Endothelial cell of hepatic sinusoid (primary cell): ENCODE data around the gene CDT1.

Source experiments
- in situ Hi-C: cut with HindIII; loops from 2 replicates; pipeline ENCODE4 v1.10.0; 2017; ENCODE audit warnings: low sequenced_read_pairs

Gene CDT1

DNA sequence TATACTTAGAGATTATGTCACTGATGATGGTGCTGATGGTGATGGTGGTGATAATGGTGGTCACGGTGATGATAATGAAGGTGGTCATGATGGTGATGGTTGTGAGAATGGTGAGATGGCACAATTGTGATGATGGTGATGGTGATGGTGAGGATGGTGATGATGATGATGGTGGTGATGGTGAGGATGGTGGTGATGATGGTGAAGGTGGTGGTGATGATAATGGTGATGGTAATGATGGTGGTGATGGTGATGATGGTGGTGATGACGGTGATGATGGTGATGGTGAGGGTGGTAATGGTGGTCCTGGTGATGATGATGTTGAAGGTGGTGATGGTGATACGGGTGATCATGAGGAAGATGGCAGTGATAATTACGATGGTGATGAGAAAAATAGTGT lies 5.5 kb upstream of the CDT1 start:
- in situ Hi-C loops = no loop called here

DNA sequence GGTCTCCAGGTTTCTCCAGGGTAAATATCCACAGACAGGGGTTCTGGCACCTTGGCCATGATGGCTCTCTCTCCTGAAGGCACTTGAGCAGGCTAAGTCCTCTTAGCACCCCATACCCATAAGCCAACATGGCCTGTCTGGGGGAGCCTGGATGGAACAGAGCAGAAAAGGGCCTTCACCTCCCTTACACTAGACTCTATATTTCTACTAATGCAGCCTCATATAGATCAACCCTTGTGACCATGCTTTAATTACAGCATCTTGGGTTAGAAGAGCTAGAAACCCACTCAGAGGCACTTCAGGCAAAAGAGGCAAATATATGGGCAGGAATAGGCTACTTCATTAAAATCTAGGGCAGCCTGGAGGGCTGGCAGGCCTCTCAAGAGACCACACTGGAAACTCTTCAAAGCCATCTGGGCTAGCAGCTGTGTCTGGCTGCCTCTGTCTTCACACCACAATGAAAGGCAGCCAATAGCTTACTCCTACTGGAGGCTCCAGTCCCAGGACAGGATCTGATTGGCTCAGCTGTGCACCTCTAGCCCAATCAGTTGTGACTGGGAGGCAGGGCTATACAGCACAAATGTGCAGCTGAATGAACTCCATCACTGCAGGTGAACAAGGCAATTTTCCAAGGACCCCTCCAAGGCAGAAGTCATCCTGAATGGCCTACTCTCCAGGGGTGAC lies 4.7 kb upstream of the CDT1 start:
- in situ Hi-C loops = no loop called here

DNA sequence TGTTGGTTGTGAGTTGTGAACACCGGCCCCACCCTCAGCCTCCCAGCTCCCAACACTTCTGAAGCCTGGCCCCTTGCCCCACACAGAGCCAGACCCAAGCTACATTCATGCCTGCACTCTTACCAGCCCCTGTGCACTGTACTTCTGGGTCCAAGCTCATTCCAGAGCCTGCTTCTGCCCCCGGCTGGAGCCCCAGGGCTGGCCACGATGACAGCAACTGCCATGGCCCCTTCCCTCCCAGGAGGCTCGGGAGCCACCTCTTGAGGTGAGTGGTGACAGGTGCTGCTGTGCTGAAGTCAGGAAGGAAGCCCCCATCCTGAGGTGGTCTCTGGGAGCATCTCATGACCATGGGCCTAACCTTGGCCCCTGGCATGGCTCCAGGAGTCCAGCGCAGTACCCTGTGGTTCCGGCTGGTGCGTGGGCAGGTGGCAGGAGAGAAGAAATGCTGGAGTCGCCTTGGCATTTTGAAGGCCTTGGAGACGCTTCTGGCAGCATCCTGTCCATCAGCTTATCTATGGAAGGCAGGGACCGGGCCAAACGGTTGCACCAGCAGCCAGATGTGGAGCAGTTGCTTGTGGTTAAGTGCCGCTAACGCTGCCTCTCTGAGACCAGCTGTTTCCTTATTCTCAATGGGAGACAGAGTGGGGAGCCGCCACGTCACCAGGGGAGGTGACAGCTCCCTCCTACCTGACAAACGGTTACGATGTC lies 3.9 kb upstream of the CDT1 start:
- in situ Hi-C loops = no loop called here

DNA sequence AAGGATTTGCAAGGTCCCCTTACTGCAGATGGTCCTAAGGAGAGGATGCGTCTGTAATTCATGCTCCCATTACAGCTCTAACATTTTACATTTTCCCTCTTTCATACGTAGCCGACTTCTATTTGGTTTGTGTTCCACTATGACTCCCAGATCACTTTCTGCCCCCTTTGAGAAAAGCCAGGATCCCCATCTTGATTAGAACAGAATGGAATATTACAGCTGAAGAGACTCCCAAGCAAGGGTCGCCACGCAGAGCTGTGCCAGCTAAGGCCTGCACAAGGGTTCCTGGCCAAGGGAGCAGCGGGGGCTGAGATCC lies 3.4 kb upstream of the CDT1 start:
- in situ Hi-C loops = no loop called here

GRCh38 chr16:88804173-88804551 lies 573 bp downstream of the CDT1 start:
- in situ Hi-C loops = no loop called here

GRCh38 chr16:88804552-88805339 lies 1.2 kb downstream of the CDT1 start:
- in situ Hi-C loops = no loop called here

GRCh38 chr16:88805340-88805715 lies 1.7 kb downstream of the CDT1 start:
- in situ Hi-C loops = no loop called here

GRCh38 chr16:88805887-88806393 lies 2.4 kb downstream of the CDT1 start:
- in situ Hi-C loops = no loop called here

DNA sequence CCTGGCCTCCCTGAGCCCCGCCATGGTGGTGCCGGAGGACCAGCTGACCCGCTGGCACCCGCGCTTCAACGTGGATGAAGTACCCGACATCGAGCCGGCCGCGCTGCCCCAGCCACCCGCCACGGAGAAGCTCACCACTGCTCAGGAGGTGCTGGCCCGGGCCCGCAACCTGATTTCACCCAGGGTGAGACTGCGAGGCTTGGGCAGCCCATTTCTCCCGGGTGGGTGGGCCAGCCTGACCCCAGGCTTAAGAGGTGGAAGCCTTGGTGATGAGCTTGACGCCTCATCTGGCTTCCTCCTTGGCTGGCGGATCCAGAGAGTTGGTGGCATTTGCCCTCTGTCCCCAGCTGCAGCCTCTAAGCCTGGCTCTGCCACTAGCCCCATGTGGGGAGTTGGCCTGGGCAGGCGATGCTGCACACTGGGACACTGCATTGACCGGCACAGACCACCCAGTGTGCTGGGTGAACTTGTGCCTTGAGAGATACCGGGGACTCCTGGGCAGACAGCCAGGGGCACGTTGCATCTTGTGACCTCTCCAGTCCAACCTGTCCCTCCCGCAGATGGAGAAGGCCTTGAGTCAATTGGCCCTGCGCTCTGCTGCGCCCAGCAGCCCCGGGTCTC lies 3.0 kb downstream of the CDT1 start:
- in situ Hi-C loops = no loop called here

- in situ Hi-C loops = no loop called here
These were observed 3.6 kb downstream of the CDT1 start for GRCh38 chr16:88807142-88807625.

GRCh38 chr16:88807626-88808453 lies 4.3 kb downstream of the CDT1 start:
- in situ Hi-C loops = no loop called here

DNA sequence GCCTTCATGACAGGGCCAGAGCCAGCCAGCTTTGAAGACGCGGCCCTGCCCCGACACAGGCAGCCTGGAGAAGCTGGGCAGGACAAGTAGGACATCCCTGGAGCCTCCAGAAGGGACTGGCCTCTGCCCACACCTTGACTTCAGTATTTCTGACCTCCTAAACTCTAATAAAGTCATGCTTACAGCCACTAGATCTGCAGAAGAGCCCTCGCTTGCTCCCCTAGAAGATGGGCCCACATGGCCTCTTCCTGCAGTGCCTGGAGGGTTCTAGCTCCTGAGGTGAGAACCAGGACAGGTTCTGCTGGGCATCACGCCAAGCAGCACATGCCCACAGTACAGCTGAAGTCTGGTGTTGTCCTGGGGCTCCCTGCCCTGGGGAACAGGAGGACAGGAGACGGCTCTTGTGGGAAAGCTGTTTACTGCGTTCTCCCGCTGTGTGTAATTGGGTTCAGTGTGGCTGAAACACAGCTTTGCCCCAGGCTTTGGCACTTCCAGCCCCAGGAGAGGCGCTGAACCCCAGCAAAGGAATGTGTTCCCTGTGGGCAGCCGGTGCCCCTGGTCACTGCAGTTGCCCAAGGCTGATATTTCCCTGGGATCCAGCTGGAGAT lies 5.6 kb downstream of the CDT1 start:
- in situ Hi-C loops = no loop called here

DNA sequence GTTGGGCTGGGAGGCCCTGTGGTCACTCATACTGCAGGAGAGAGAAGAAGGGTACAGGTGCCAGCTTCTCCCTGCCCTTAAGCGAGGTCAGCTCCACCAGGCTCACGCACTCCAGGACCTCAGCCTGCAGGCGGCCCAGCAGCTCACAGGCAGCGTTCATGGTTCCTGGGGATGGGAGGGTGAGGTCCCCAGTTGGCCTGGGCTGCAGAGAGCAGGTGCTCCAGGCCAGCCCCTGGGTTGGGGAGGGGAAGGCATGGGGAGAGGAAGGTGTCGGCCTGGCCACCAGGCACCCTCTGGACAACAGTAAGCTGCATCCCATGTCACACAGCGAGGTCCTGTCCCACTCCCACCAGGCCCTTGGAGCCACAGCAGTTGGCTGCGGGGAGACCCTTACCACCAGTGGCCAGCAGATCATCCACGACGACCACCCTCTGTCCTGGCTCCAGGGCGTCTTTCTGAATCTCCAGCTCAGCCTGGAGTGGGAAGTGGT lies 6.1 kb downstream of the CDT1 start:
- in situ Hi-C loops = no loop called here

- in situ Hi-C loops = no loop called here
These were observed 6.8 kb downstream of the CDT1 start for GRCh38 chr16:88810166-88810911.

DNA sequence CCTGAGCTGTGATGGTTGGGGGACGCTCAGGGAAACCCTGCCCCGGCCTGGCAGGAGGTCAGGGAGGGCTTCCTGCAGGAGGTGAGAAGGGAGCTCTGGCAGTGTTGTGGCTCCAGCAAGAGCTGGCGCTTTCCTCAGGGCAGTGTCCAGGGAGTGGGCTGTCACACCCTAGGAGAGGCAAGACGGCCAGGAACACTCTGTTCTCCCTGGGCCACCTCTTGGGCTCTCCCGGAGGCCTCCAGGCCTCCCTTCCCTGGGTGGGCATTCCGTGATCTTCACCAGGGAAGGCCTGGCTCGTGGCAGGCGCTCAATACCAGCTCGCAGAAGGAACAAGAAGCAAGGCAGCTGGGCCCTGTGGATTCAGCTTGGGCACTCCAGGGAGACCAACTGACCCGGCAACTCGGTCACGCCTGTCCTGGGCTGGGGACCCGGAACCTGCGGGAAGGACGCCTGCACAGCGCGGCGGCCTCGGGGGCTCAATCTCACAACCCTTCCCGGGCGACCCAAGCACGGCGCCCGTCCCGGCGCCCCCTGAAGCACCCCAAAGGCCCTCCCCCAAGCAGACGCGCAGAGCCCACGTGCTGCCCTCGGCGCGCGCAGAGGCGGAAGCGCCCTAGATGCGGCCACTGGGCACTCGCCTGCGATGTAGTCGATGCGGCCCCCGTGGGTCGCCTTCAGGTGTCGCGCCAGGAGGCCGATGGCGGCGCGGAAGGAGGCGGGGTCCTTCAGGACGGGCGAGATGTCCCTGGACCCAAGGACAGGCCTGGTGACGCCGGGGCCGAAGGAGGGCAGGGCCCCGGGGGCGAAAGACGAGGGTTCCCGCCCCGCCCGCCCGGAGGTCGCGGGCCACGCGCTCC lies 7.6 kb downstream of the CDT1 start:
- in situ Hi-C loops = no loop called here

- in situ Hi-C loops = no loop called here
These were observed 8.4 kb downstream of the CDT1 start, which contains the start of gene APRT for GRCh38 chr16:88811769-88812512. APRT (minus strand) TSS chr16:88811928; CDS start chr16:88811899, 29 bp downstream.

DNA sequence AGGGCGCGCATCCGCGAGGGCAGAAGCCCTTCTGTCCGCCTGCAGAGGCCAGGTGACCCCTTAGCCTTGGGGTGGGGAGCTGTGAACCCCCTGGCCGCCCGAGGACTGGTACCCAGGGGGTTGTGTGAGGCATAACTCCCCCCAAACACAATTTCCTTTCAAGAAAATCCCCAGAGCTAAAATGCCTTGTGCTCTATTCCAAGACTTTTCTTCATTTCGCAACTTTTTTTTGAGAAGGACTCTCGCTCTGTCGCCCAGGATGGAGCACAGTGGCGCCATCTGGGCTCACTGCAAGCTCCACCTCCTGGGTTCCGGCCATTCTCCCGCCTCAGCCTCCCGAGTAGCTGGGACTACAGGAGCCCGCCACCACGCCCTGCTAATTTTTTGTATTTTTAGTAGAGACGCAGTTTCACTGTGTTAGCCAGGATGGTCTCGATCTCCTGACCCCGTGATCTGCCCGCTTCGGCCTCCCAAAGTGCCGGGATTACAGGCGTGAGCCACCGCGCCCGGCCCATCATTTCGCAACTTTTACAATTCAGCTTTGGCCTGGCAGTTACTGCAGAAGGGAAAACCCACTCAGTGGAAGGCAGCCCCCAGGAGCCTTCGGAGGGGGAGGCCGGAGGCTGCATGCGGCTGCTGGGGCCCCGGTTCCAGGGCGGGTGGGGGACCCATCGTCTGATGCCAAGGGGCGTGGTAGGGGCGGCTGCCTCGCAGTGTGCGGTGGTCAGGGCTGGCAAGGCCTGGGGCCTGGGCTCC lies 9.1 kb downstream of the CDT1 start:
- in situ Hi-C loops = no loop called here
